Kidney epithelial cell (primary cell): ENCODE measurements around the gene MED20. TPM values are rescaled to one million over a fixed set of nuclear protein-coding genes. Genes with fewer than 3 reads are reported as not detected.

Source experiments
- DNase-seq: peaks from one replicate; pipeline ENCODE4 v3.0.0-alpha.2; 2010; ENCODE audit warnings: low read depth
- H3K27me3 ChIP-seq: 2 replicates; pipeline ENCODE4 v1.6.0; 2011; ENCODE audit warnings: low read length; ENCODE audit not compliant: control insufficient read depth, insufficient read depth
- H3K36me3 ChIP-seq: 2 replicates; pipeline ENCODE4 v1.5.1; 2011; ENCODE audit warnings: low read length; ENCODE audit not compliant: control insufficient read depth, insufficient read depth
- H3K4me3 ChIP-seq: 2 replicates; pipeline ENCODE4 v1.5.1; 2011; ENCODE audit warnings: low read depth, mild to moderate bottlenecking, control low read depth, low read length
- total RNA-seq: library from RNA; depleted of rRNA; stranded (reverse); fragments of >200 nt; gene quantifications from 2 replicates; pipeline ENCODE4 v1.2.3, GENCODE V29; 2015
- TF ChIP-seq, protein P1 (sequence below): IDR thresholded peaks from 2 replicates; pipeline ENCODE4 v1.5.1; 2011; ENCODE audit warnings: mild to moderate bottlenecking, moderate library complexity, low read length, control low read depth, inconsistent platforms; ENCODE audit not compliant: insufficient read depth, poor library complexity, severe bottlenecking

MED20 gene
- total RNA-seq, 1 donor from 2014 or later: 21.5 TPM

GRCh38 chr6:41935193-41935574, 14.2 kb upstream of the MED20 start:
- DNase-seq: no peak
- Histone ChIP-seq H3K27me3 (no peaks in the 10 kb centered on the region), H3K36me3 (peaks cover 5% of the 10 kb centered on the region), H3K4me3 (no peak overlapping the region)
- TF ChIP-seq, protein P1, sequence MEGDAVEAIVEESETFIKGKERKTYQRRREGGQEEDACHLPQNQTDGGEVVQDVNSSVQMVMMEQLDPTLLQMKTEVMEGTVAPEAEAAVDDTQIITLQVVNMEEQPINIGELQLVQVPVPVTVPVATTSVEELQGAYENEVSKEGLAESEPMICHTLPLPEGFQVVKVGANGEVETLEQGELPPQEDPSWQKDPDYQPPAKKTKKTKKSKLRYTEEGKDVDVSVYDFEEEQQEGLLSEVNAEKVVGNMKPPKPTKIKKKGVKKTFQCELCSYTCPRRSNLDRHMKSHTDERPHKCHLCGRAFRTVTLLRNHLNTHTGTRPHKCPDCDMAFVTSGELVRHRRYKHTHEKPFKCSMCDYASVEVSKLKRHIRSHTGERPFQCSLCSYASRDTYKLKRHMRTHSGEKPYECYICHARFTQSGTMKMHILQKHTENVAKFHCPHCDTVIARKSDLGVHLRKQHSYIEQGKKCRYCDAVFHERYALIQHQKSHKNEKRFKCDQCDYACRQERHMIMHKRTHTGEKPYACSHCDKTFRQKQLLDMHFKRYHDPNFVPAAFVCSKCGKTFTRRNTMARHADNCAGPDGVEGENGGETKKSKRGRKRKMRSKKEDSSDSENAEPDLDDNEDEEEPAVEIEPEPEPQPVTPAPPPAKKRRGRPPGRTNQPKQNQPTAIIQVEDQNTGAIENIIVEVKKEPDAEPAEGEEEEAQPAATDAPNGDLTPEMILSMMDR: no peak

GRCh38 chr6:41934278-41935192, 13.6 kb upstream of the MED20 start:
- no peaks in the 10 kb centered on the region for H3K27me3 ChIP-seq
- no peak for DNase-seq
- TF ChIP-seq, protein P1: no peak
- H3K36me3 ChIP-seq: peaks cover 5% of the 10 kb centered on the region
- H3K4me3 ChIP-seq: no peak overlapping the region

- no peak for DNase-seq
- no peak overlapping the region for H3K4me3 ChIP-seq
- TF ChIP-seq, protein P1: no peak
- no peaks in the 10 kb centered on the region for H3K27me3 ChIP-seq
- H3K36me3 ChIP-seq: peaks cover 5% of the 10 kb centered on the region
Measured at GRCh38 chr6:41932378-41932777, 11.4 kb upstream of the MED20 start.

DNA sequence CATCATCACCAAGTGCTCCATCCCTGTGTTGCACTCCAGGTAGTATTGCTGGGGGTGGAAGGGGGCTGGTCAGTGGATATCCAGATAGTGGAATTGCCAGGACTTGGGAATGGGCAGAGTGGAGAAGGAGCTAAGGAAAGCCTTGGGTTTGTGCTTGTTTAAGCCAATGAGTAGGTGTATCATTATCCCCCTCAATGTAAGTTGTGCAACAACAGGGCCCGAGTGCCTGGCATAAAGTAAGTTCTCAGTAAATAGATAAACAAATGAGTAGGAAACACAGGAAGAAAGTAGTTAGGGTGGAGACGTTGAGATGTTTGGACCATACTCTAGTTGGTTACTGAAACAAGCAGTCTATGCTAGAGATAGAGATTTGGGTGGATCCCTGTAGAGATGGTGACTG, 10.9 kb upstream of the MED20 start:
- DNase-seq: no peak
- Histone ChIP-seq H3K36me3 (peaks cover 5% of the 10 kb centered on the region), H3K27me3 (no peaks in the 10 kb centered on the region), H3K4me3 (no peak overlapping the region)
- TF ChIP-seq, protein P1: no peak

DNA sequence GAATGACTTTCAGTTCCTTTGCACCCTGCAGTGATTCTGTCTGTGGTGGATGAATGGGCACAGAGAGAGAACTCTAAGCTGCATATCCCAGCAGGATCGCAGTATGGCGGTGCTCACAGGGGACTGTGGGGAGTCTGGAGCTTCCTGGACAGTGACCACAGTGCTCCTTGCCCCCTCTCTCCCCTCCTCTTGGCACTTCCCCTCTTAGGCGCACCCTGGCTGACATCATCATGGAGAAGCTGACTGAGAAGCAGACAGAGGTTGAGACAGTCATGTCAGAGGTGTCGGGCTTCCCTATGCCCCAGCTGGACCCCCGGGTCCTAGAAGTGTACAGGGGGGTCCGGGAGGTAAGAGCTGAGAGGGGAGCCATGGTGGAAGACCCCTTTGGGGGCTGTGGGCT, 9.0 kb upstream of the MED20 start:
- TF ChIP-seq, protein P1: no peak
- Histone ChIP-seq H3K36me3 (peaks cover 3% of the 10 kb centered on the region), H3K27me3 (no peaks in the 10 kb centered on the region), H3K4me3 (no peak overlapping the region)
- no peak for DNase-seq
